K562 (cell line): ENCODE data around the gene GZF1. TPM values are rescaled to one million over a fixed set of nuclear protein-coding genes. Genes with fewer than 3 reads are reported as not detected.

Experiments used
- EP400 ChIP-seq: fragments of 450-650 bp; IDR thresholded peaks from 2 replicates; pipeline ENCODE4 v1.6.1; 2017; ENCODE audit warnings: antibody characterized with exemption, mild to moderate bottlenecking, moderate library complexity
- ESRRB ChIP-seq: fragments of 250-450 bp; sonication (Bioruptor Pico); IDR thresholded peaks from 2 replicates; pipeline ENCODE4 v1.5.0; 2020; ENCODE audit warnings: mild to moderate bottlenecking, moderate library complexity, borderline replicate concordance
- HNRNPH1 ChIP-seq: fragments of 200-400 bp; formaldehyde crosslinking; optimal IDR thresholded peaks from 2 replicates; pipeline ENCODE3; 2017; ENCODE audit warnings: low read depth, mild to moderate bottlenecking, low read length, moderate library complexity
- MED1 ChIP-seq: sonication (generic); formaldehyde crosslinking; IDR thresholded peaks from 2 replicates; pipeline ENCODE4 v1.8.1; 2023; ENCODE audit warnings: missing genetic modification reagents, borderline replicate concordance
- NELFE ChIP-seq: IDR thresholded peaks from 2 replicates; pipeline ENCODE4 v1.6.1; 2011; ENCODE audit warnings: mild to moderate bottlenecking; ENCODE audit not compliant: insufficient read depth, insufficient read length
- NFRKB ChIP-seq: fragments of 450-650 bp; IDR thresholded peaks from 2 replicates; pipeline ENCODE4 v1.6.1; 2016; ENCODE audit warnings: low read depth
- PHF20 ChIP-seq: fragments of 450-650 bp; IDR thresholded peaks from 2 replicates; pipeline ENCODE4 v1.6.1; 2018; ENCODE audit not compliant: partially characterized antibody
- PHTF2 ChIP-seq: fragments of 250-450 bp; sonication (Bioruptor Pico); IDR thresholded peaks from 2 replicates; pipeline ENCODE4 v1.5.0; 2021; ENCODE audit warnings: mild to moderate bottlenecking
- RFX5 ChIP-seq: IDR thresholded peaks from 2 replicates; pipeline ENCODE4 v1.6.1; 2011; ENCODE audit warnings: low read depth, mild to moderate bottlenecking, improper control_type of control experiment, low read length
- SRF ChIP-seq, 2 experiments: fragments of 250-450, 450-650 bp in 1 of 2; sonication (Bioruptor Pico) in 1 of 2; sonication (generic) in 1 of 2; formaldehyde crosslinking; IDR thresholded peaks; 2 replicates each; pipeline versions ENCODE4 v1.5.0 to v1.5.1; 2020 to 2022; ENCODE audit warnings: mild to moderate bottlenecking in 1 of 2, missing genetic modification reagents in 1 of 2
- TARDBP ChIP-seq: fragments of 450-650 bp; IDR thresholded peaks from 2 replicates; pipeline ENCODE4 v1.6.1; 2016
- TSC22D4 ChIP-seq: fragments of 450-650 bp; IDR thresholded peaks from 2 replicates; pipeline ENCODE4 v1.6.1; 2016; ENCODE audit warnings: missing genetic modification characterization, missing biosample characterization, control low read depth
- ZKSCAN1 ChIP-seq: fragments of 150-350 bp; IDR thresholded peaks from 2 replicates; pipeline ENCODE4 v1.6.1; 2016; ENCODE audit warnings: low read depth, low read length
- ZNF589 ChIP-seq: fragments of 200-800 bp; sonication (Bioruptor generic); IDR thresholded peaks from 2 replicates; pipeline ENCODE4 v1.6.1; 2016; ENCODE audit warnings: low read depth, missing genetic modification characterization, missing compliant biosample characterization
- polyA plus RNA-seq, 8 experiments: library from polyadenylated mRNA; depleted of rRNA in 4 of 8; stranded (reverse) in 5 of 8; unstranded in 3 of 8; fragments of >200 nt; fragmentation: Nextera tagmentation in 2 of 8; fragmentation: Illumina TruSeq in 1 of 8; extraction: Ambion mirVana in 2 of 8; extraction: Trizol in 1 of 8; gene quantifications; 2 replicates each; pipeline versions ENCODE4 v1.2.1 to v1.2.3, GENCODE V29; 2011 to 2014; ENCODE audit warnings: inconsistent platforms in 1 of 8, missing spikeins in 1 of 8
- total RNA-seq, 7 experiments: library from RNA; depleted of rRNA in 6 of 7; stranded (reverse); fragments of >200 nt in 6 of 7; fragmentation: Illumina TruSeq in 2 of 7; extraction: Trizol in 2 of 7; gene quantifications; 2 replicates each; pipeline versions ENCODE4 v1.2.1 to v1.2.3, GENCODE V29; 2011 to 2021; ENCODE audit warnings: low replicate concordance in 1 of 7
- TF ChIP-seq, protein P1 (sequence below): sonication (generic); formaldehyde crosslinking; IDR thresholded peaks from 2 replicates; pipeline ENCODE4 v1.8.1; 2022; ENCODE audit warnings: missing genetic modification reagents
- TF ChIP-seq, protein P2 (sequence below): fragments of 250-450 bp; sonication (Bioruptor Pico); IDR thresholded peaks from 2 replicates; pipeline ENCODE4 v1.9.0; 2021; ENCODE audit warnings: mild to moderate bottlenecking
- TF ChIP-seq, protein P3 (sequence below): fragments of 450-650 bp; IDR thresholded peaks from one replicate; pipeline ENCODE4 v1.6.1; 2018; ENCODE audit warnings: mild to moderate bottlenecking, moderate library complexity; ENCODE audit not compliant: partially characterized antibody
- TF ChIP-seq, protein P4 (sequence below): fragments of 200-400 bp; formaldehyde crosslinking; IDR thresholded peaks from 2 replicates; pipeline ENCODE4 v1.6.1; 2017; ENCODE audit warnings: mild to moderate bottlenecking, low read depth, low read length, moderate library complexity
- TF ChIP-seq, protein P5 (sequence below): IDR thresholded peaks from 2 replicates; pipeline ENCODE4 v1.6.1; 2014; ENCODE audit warnings: antibody characterized with exemption

Gene GZF1
- total and polyA plus RNA-seq, 9 of the 15 experiments (the other 6 are each of a cell fraction or from before 2014, with no cell fraction given): 1.2 to 15.7 (median 7.4) TPM

DNA sequence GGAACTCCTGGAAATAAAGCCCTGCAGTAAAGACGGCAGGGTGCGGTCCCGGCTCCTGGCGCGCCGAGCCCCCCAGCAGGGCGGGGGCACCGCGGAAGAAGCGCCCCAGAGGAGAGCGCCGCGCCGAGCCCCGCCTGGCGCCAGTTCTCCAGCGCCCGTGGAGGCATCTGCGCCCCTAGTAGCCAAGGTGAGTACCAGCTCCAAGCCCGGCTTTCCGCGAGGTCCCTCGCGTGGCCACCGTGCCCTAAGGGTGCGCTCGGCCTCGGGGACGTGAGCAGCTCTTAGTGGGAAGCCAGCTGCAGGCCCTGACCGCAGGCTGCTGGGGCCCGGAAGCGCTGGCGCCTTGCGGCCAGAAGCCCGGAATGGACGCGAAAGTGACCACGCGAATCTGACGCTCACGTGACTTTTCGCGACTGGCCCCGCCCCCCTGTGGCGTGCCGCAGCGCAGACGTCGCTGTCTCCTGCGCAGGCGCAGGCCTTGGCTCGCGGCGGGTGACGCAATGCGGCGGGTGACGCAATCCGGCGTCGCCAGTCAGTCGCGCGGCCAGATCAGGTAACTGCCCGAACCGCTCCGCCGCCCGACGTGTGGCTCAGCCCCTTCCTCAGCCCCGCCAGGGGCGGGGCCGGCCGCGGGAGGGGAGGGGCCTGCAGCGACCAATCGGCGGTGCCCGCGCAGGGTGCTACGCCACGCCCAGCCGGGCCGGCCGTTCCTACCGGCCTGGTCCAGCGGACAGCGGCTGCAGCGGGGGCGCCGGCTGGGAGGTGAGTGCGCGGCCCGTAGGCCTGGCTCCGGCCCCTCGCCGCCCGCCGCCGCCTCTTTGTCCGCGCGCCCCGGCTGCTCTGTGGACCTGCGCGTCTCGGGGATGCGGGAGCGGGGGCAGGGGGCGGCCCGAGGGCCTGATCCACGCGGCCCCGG, at the start of gene GZF1 (continued):
- TF ChIP-seq, protein P1, sequence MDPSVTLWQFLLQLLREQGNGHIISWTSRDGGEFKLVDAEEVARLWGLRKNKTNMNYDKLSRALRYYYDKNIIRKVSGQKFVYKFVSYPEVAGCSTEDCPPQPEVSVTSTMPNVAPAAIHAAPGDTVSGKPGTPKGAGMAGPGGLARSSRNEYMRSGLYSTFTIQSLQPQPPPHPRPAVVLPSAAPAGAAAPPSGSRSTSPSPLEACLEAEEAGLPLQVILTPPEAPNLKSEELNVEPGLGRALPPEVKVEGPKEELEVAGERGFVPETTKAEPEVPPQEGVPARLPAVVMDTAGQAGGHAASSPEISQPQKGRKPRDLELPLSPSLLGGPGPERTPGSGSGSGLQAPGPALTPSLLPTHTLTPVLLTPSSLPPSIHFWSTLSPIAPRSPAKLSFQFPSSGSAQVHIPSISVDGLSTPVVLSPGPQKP: no peak
- peak; percentile 87 for TF ChIP-seq EP400
- TF ChIP-seq TSC22D4 (tag): no peak
- TF ChIP-seq NFRKB: no peak; the same call in 1 of the 2 replicates
- TF ChIP-seq, protein P2, sequence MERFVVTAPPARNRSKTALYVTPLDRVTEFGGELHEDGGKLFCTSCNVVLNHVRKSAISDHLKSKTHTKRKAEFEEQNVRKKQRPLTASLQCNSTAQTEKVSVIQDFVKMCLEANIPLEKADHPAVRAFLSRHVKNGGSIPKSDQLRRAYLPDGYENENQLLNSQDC (CRISPR knock-in tag): no peak
- TF ChIP-seq TARDBP: peak; percentile 39; the same call in 1 of the 2 replicates
- no peak for TF ChIP-seq RFX5
- TF ChIP-seq HNRNPH1: no peak
- TF ChIP-seq, protein P3, sequence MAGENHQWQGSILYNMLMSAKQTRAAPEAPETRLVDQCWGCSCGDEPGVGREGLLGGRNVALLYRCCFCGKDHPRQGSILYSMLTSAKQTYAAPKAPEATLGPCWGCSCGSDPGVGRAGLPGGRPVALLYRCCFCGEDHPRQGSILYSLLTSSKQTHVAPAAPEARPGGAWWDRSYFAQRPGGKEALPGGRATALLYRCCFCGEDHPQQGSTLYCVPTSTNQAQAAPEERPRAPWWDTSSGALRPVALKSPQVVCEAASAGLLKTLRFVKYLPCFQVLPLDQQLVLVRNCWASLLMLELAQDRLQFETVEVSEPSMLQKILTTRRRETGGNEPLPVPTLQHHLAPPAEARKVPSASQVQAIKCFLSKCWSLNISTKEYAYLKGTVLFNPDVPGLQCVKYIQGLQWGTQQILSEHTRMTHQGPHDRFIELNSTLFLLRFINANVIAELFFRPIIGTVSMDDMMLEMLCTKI: no peak
- TF ChIP-seq, protein P4, sequence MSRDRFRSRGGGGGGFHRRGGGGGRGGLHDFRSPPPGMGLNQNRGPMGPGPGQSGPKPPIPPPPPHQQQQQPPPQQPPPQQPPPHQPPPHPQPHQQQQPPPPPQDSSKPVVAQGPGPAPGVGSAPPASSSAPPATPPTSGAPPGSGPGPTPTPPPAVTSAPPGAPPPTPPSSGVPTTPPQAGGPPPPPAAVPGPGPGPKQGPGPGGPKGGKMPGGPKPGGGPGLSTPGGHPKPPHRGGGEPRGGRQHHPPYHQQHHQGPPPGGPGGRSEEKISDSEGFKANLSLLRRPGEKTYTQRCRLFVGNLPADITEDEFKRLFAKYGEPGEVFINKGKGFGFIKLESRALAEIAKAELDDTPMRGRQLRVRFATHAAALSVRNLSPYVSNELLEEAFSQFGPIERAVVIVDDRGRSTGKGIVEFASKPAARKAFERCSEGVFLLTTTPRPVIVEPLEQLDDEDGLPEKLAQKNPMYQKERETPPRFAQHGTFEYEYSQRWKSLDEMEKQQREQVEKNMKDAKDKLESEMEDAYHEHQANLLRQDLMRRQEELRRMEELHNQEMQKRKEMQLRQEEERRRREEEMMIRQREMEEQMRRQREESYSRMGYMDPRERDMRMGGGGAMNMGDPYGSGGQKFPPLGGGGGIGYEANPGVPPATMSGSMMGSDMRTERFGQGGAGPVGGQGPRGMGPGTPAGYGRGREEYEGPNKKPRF: no peak
- TF ChIP-seq MED1 (CRISPR knock-in tag): no peak
- TF ChIP-seq ZNF589 (CRISPR knock-in tag): peak; percentile 82
- TF ChIP-seq PHF20: peak; percentile 68
- no peak for TF ChIP-seq NELFE
- peak; percentile 28; the same call in 1 of the 2 replicates for TF ChIP-seq ZKSCAN1
- TF ChIP-seq PHTF2: no peak
- TF ChIP-seq ESRRB (CRISPR knock-in tag): no peak
- TF ChIP-seq, protein P5, sequence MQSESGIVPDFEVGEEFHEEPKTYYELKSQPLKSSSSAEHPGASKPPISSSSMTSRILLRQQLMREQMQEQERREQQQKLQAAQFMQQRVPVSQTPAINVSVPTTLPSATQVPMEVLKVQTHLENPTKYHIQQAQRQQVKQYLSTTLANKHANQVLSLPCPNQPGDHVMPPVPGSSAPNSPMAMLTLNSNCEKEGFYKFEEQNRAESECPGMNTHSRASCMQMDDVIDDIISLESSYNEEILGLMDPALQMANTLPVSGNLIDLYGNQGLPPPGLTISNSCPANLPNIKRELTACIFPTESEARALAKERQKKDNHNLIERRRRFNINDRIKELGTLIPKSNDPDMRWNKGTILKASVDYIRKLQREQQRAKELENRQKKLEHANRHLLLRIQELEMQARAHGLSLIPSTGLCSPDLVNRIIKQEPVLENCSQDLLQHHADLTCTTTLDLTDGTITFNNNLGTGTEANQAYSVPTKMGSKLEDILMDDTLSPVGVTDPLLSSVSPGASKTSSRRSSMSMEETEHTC: peak; percentile 90
- TF ChIP-seq SRF (CRISPR knock-in tag; IDR thresholded peaks at IDR 0.05): peak in 1 of 2 experiments; percentile 64; a peak in 1 of 4 replicates
